Neural cell (in vitro differentiated cells): Measurements from ENCODE around the gene IL23A. TPM values are rescaled to one million over a fixed set of nuclear protein-coding genes. Genes with fewer than 3 reads are reported as not detected.

ENCODE experiments used
- H2AFZ ChIP-seq: fragments of 200-600, 300-800 bp; sonication (generic), shearing (Covaris generic); 2 replicates; pipeline ENCODE4 v1.6.0; 2014; ENCODE audit warnings: low read depth, mild to moderate bottlenecking, antibody characterized with exemption, low read length, moderate library complexity
- H3F3A ChIP-seq: fragments of 200-600 bp; shearing (Covaris generic); 2 replicates; pipeline ENCODE4 v1.6.1; 2016; ENCODE audit warnings: mild to moderate bottlenecking, moderate library complexity, mixed read lengths, antibody characterized with exemption, low read length; ENCODE audit not compliant: insufficient read depth, poor library complexity, severe bottlenecking
- H3K27ac ChIP-seq: fragments of 200-600, 300-800 bp; sonication (generic), shearing (Covaris generic); 2 replicates; pipeline ENCODE4 v1.5.1; 2014; ENCODE audit warnings: mild to moderate bottlenecking, low read length, moderate library complexity
- H3K27me3 ChIP-seq: fragments of 300-800, 200-600 bp; sonication (generic), shearing (Covaris generic); 2 replicates; pipeline ENCODE4 v1.6.0; 2014; ENCODE audit warnings: mild to moderate bottlenecking, low read depth, low read length, moderate library complexity; ENCODE audit not compliant: insufficient read depth
- H3K36me3 ChIP-seq: fragments of 300-800, 200-600 bp; sonication (generic), shearing (Covaris generic); 2 replicates; pipeline ENCODE4 v1.5.1; 2014; ENCODE audit warnings: mild to moderate bottlenecking, antibody characterized with exemption, low read length, moderate library complexity; ENCODE audit not compliant: insufficient read depth
- H3K4me2 ChIP-seq: fragments of 300-800, 200-600 bp; sonication (generic), shearing (Covaris generic); 2 replicates; pipeline ENCODE4 v1.6.0; 2014; ENCODE audit warnings: mild to moderate bottlenecking, low read length
- H3K4me3 ChIP-seq: fragments of 300-800, 200-600 bp; sonication (generic), shearing (Covaris generic); 2 replicates; pipeline ENCODE4 v1.5.1; 2014; ENCODE audit warnings: mild to moderate bottlenecking, low read length, moderate library complexity
- H3K79me2 ChIP-seq: fragments of 200-600 bp; shearing (Covaris generic); replicated peaks from 2 replicates; pipeline ENCODE4 v1.6.0; 2014; ENCODE audit warnings: mild to moderate bottlenecking, low read length, moderate library complexity; ENCODE audit not compliant: insufficient read depth
- H3K9ac ChIP-seq: fragments of 300-800, 200-600 bp; sonication (generic), shearing (Covaris generic); 2 replicates; pipeline ENCODE4 v1.6.1; 2016; ENCODE audit warnings: mild to moderate bottlenecking, low read length, mixed read lengths
- H3K9me2 ChIP-seq: fragments of 200-600 bp; shearing (Covaris generic); 2 replicates; pipeline ENCODE4 v1.6.1; 2016; ENCODE audit warnings: mild to moderate bottlenecking, low read length, mixed read lengths; ENCODE audit not compliant: insufficient read depth
- H3K9me3 ChIP-seq: fragments of 200-600, 300-800 bp; sonication (generic), shearing (Covaris generic); 2 replicates; pipeline ENCODE4 v1.6.1; 2016; ENCODE audit warnings: mild to moderate bottlenecking, mixed run types, low read length, moderate library complexity, mixed read lengths
- H4K20me1 ChIP-seq: fragments of 200-600 bp; shearing (Covaris generic); 2 replicates; pipeline ENCODE4 v1.6.1; 2016; ENCODE audit warnings: mild to moderate bottlenecking, mixed run types; ENCODE audit not compliant: insufficient read depth
- EZH2 ChIP-seq: fragments of 200-600, 300-800 bp; shearing (Covaris generic), sonication (generic); IDR thresholded peaks from 2 replicates; pipeline ENCODE4 v1.6.1; 2014; ENCODE audit warnings: antibody characterized with exemption, low read length, borderline replicate concordance, mild to moderate bottlenecking; ENCODE audit not compliant: insufficient read depth, poor library complexity, severe bottlenecking
- MXI1 ChIP-seq: fragments of 450-650 bp; conservative IDR thresholded peaks from 2 replicates; pipeline ENCODE4 v1.6.1; 2014; ENCODE audit warnings: antibody characterized with exemption, mild to moderate bottlenecking; ENCODE audit not compliant: poor library complexity, severe bottlenecking
- POLR2AphosphoS5 ChIP-seq: IDR thresholded peaks from 2 replicates; pipeline ENCODE4 v1.6.1; 2012
- RAD21 ChIP-seq: fragments of 450-650 bp; conservative IDR thresholded peaks from 2 replicates; pipeline ENCODE4 v1.6.1; 2014; ENCODE audit warnings: antibody characterized with exemption, mild to moderate bottlenecking, moderate library complexity
- SMC3 ChIP-seq: fragments of 450-650 bp; conservative IDR thresholded peaks from 2 replicates; pipeline ENCODE4 v1.6.1; 2014; ENCODE audit warnings: antibody characterized with exemption, mild to moderate bottlenecking, moderate library complexity; ENCODE audit not compliant: poor library complexity
- TAF1 ChIP-seq: IDR thresholded peaks from 2 replicates; pipeline ENCODE4 v1.6.1; 2012; ENCODE audit warnings: low read depth
- polyA plus RNA-seq: library from polyadenylated mRNA; depleted of rRNA; stranded (reverse); fragments of >200 nt; gene quantifications from 2 replicates; pipeline ENCODE4 v1.2.3, GENCODE V29; 2014
- small RNA-seq, 3 experiments: library from RNA; depleted of rRNA; stranded (forward); fragments of <200 nt; gene quantifications; one replicate each; pipeline ENCODE3, GENCODE V24; 2012
- TF ChIP-seq, protein P1 (sequence below): IDR thresholded peaks from 2 replicates; pipeline ENCODE4 v1.6.1; 2012; ENCODE audit warnings: borderline replicate concordance

The IL23A gene
- polyA plus RNA-seq, 1 donor from 2014 or later: 0.31 TPM

DNA sequence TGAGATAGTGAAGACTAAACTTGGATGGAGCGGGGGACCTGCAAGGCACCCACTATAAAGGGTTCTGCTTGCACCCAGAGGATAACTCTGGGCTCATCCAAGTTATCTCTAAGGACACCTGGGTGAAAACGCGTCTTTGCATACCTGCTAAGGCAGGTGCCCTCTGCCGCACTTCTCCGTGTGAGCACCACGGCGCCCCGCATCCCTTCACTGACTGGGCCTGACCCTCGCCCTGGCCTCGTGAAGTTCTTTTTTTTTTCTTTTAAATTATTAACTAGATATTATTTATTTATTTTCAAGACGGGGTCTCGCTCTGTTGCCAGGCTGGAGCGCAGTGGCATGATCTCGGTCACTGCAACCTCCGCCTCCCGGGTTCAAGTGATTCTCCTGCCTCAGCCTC is 43.9 kb downstream of the IL23A start:
- TF ChIP-seq MXI1: no peak
- no peaks in the 10 kb centered on the region for H3K27me3 ChIP-seq

DNA sequence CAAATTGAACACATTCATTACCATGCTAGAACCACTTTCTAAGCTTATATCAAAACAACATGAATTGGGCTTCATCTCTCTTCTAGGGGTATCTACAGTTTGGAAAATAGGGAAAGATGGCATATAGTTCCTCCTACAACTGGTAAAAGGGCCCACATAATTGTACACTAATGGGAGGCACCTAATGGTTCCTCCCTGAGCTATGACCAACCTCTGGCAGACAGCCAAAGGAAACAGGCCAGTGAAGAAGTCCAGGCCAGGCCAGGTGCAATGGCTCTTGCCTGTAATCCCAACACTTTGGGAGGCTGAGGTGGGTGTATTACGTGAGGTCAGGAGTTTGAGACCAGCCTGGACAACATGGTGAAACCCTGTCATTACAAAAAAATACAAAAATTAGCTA is 47.2 kb downstream of the IL23A start:
- H3K36me3 ChIP-seq: no peaks in the 10 kb centered on the region
- H3K9me2 ChIP-seq: no peaks in the 10 kb centered on the region
- H4K20me1 ChIP-seq: no peaks in the 10 kb centered on the region
- no peak overlapping the region for H3K4me3 ChIP-seq
- no peak overlapping the region for H3K4me2 ChIP-seq
- no peaks in the 10 kb centered on the region for H3F3A ChIP-seq
- no peak for TF ChIP-seq RAD21
- H3K9ac ChIP-seq: no peak overlapping the region
- no peak overlapping the region for H2AFZ ChIP-seq
- H3K9me3 ChIP-seq: no peaks in the 10 kb centered on the region
- no peaks in the 10 kb centered on the region for H3K79me2 ChIP-seq
- H3K27ac ChIP-seq: no peak overlapping the region
- no peaks in the 10 kb centered on the region for H3K27me3 ChIP-seq

More for the DNA sequence above, 43.9 kb downstream of the IL23A start:
- H3K9me3 ChIP-seq: no peaks in the 10 kb centered on the region
- H3F3A ChIP-seq: no peaks in the 10 kb centered on the region
- no peaks in the 10 kb centered on the region for H3K79me2 ChIP-seq
- H4K20me1 ChIP-seq: no peaks in the 10 kb centered on the region
- H3K36me3 ChIP-seq: no peaks in the 10 kb centered on the region
- H3K9ac ChIP-seq: no peak overlapping the region
- H3K4me2 ChIP-seq: no peak overlapping the region
- H3K27ac ChIP-seq: no peak overlapping the region
- no peak overlapping the region for H2AFZ ChIP-seq
- no peaks in the 10 kb centered on the region for H3K9me2 ChIP-seq
- no peak overlapping the region for H3K4me3 ChIP-seq

DNA sequence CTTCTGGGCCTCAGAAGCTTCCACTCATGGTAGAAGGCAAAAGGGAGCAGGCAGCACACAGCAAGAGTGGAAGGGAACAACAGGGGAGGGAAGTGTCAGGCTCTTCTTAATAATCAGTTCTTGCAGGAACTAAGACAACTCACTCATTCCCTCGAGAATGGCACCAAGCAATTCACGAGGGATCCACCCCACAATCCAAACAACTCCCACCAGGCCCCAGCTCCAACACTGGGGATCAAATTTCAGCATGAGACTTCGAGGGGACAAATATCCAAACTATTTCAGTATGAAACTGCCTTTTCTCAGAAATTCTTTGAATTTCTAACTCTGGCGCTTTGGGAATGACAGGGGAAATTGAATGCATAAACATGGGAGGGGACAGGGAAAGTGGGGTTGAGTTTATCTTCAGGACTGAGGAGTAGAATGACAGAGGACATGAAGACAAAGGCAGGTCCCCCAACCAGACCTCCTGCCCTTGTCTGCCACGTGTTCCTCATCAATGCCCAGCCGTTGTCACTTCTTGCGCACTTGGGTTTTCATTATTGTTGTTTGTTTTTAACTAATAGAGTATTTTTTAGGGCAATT is 48.6 kb downstream of the IL23A start:
- Histone ChIP-seq H3K27ac (no peak overlapping the region), H3F3A (no peaks in the 10 kb centered on the region), H3K36me3 (no peaks in the 10 kb centered on the region), H3K9me2 (no peaks in the 10 kb centered on the region), H3K4me2 (no peak overlapping the region), H2AFZ (no peak overlapping the region), H3K4me3 (no peak overlapping the region), H3K9me3 (no peaks in the 10 kb centered on the region), H4K20me1 (no peaks in the 10 kb centered on the region), H3K79me2 (no peaks in the 10 kb centered on the region), H3K27me3 (no peaks in the 10 kb centered on the region), H3K9ac (no peak overlapping the region)
- no peak for TF ChIP-seq EZH2
- no peak for TF ChIP-seq TAF1
- TF ChIP-seq MXI1: no peak
- no peak for TF ChIP-seq POLR2AphosphoS5
- TF ChIP-seq SMC3: no peak

DNA sequence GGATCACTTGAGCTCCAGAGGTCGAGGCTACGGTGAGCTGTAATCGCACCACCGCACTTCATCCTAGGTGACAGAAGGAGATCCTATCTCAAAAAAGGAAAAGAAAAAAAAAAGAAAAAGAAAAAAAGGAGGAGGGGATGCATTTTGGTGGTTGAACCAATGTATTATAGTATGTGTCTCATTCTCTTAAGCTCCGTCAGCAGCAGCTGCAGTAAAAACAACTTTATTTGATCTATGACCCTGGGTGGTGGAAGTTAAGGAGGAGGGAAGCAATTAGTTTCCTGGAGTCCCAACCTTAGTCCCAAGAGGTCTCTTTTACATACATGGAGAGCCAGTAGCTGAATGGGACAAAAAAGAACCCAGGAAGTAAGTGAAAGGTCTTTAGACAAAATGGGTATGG is 50.7 kb downstream of the IL23A start:
- no peak overlapping the region for H3K4me3 ChIP-seq
- TF ChIP-seq, protein P1, sequence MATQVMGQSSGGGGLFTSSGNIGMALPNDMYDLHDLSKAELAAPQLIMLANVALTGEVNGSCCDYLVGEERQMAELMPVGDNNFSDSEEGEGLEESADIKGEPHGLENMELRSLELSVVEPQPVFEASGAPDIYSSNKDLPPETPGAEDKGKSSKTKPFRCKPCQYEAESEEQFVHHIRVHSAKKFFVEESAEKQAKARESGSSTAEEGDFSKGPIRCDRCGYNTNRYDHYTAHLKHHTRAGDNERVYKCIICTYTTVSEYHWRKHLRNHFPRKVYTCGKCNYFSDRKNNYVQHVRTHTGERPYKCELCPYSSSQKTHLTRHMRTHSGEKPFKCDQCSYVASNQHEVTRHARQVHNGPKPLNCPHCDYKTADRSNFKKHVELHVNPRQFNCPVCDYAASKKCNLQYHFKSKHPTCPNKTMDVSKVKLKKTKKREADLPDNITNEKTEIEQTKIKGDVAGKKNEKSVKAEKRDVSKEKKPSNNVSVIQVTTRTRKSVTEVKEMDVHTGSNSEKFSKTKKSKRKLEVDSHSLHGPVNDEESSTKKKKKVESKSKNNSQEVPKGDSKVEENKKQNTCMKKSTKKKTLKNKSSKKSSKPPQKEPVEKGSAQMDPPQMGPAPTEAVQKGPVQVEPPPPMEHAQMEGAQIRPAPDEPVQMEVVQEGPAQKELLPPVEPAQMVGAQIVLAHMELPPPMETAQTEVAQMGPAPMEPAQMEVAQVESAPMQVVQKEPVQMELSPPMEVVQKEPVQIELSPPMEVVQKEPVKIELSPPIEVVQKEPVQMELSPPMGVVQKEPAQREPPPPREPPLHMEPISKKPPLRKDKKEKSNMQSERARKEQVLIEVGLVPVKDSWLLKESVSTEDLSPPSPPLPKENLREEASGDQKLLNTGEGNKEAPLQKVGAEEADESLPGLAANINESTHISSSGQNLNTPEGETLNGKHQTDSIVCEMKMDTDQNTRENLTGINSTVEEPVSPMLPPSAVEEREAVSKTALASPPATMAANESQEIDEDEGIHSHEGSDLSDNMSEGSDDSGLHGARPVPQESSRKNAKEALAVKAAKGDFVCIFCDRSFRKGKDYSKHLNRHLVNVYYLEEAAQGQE: no peak
- no peak for TF ChIP-seq SMC3
- no peak for TF ChIP-seq RAD21
- TF ChIP-seq EZH2: no peak
- no peak for TF ChIP-seq TAF1
- no peak for TF ChIP-seq POLR2AphosphoS5
- H2AFZ ChIP-seq: no peak overlapping the region
- no peaks in the 10 kb centered on the region for H3K79me2 ChIP-seq
- no peaks in the 10 kb centered on the region for H3F3A ChIP-seq
- no peak overlapping the region for H3K9ac ChIP-seq
- H3K9me3 ChIP-seq: no peaks in the 10 kb centered on the region
- H4K20me1 ChIP-seq: no peaks in the 10 kb centered on the region
- no peaks in the 10 kb centered on the region for H3K36me3 ChIP-seq
- no peak overlapping the region for H3K4me2 ChIP-seq
- H3K9me2 ChIP-seq: no peaks in the 10 kb centered on the region
- H3K27me3 ChIP-seq: no peaks in the 10 kb centered on the region
- no peak overlapping the region for H3K27ac ChIP-seq

Small RNA genes lying within 50 kb of the gene (small RNA-seq; reads per million reads assigned to genes)
- 0 to 0.65 (median 0) reads per million in 3 experiments for gene RNU7-40P

Other genes with a start within 250 kb of the IL23A start
- 109 and 115 TPM in 2 replicates for gene PA2G4, start 234.3 kb upstream of the IL23A start, polyA plus RNA-seq
- 1,970 and 2,186 TPM in 2 replicates for gene RPL41, start 222.3 kb upstream of the IL23A start, polyA plus RNA-seq
- 6.7 and 11.3 TPM in 2 replicates for gene ZC3H10, start 220.6 kb upstream of the IL23A start, polyA plus RNA-seq
- gene ESYT1, start 210.6 kb upstream of the IL23A start, polyA plus RNA-seq: 19.6 and 25.1 TPM in 2 replicates
- 369 and 376 TPM in 2 replicates for gene MYL6B, start 186.3 kb upstream of the IL23A start, polyA plus RNA-seq
- gene MYL6, start 180.5 kb upstream of the IL23A start, polyA plus RNA-seq: 2,918 and 3,234 TPM in 2 replicates
- 85.6 and 93.2 TPM in 2 replicates for gene SMARCC2, start 149.4 kb upstream of the IL23A start, polyA plus RNA-seq
- 87.9 and 108 TPM in 2 replicates for gene RNF41, start 117.0 kb upstream of the IL23A start, polyA plus RNA-seq
- gene NABP2, start 114.5 kb upstream of the IL23A start, polyA plus RNA-seq: 54.3 and 79.1 TPM in 2 replicates
- gene SLC39A5, start 108.8 kb upstream of the IL23A start, polyA plus RNA-seq: 0.33 TPM in 1 of 2 replicates, not detected in the other
- gene ANKRD52, start 80.5 kb upstream of the IL23A start, polyA plus RNA-seq: 7.3 and 8.3 TPM in 2 replicates
- 56.5 and 62.4 TPM in 2 replicates for gene COQ10A, start 71.9 kb upstream of the IL23A start, polyA plus RNA-seq
- gene CS, start 38.6 kb upstream of the IL23A start, polyA plus RNA-seq: 65.7 and 101 TPM in 2 replicates
- 169 and 175 TPM in 2 replicates for gene CNPY2, start 22.9 kb upstream of the IL23A start, polyA plus RNA-seq
- 63.0 and 80.1 TPM in 2 replicates for gene PAN2, start 4.9 kb upstream of the IL23A start, polyA plus RNA-seq
- gene STAT2, start 21.2 kb downstream of the IL23A start, polyA plus RNA-seq: 88.2 and 99.3 TPM in 2 replicates
- gene APOF, start 24.0 kb downstream of the IL23A start, polyA plus RNA-seq: not detected in 2 replicates
- 2.5 and 4.4 TPM in 2 replicates for gene TIMELESS, start 110.5 kb downstream of the IL23A start, polyA plus RNA-seq
- gene MIP, start 115.8 kb downstream of the IL23A start, polyA plus RNA-seq: not detected in 2 replicates
- gene SPRYD4, start 129.7 kb downstream of the IL23A start, polyA plus RNA-seq: 1.8 and 2.1 TPM in 2 replicates
- 7.4 and 10.5 TPM in 2 replicates for gene GLS2, start 149.3 kb downstream of the IL23A start, polyA plus RNA-seq
- 2.4 and 3.2 TPM in 2 replicates for gene RBMS2, start 182.9 kb downstream of the IL23A start, polyA plus RNA-seq